Tibial nerve (tissue), 4 donors: ENCODE results near the gene SLC2A4.

Experiments
- EP300 ChIP-seq, 2 donors: sonication (generic); formaldehyde crosslinking; IDR thresholded peaks; one replicate each; pipeline ENCODE4 v1.6.1; 2017; ENCODE audit warnings: antibody characterized with exemption in 2 of 2, mild to moderate bottlenecking in 1 of 2
- POLR2A ChIP-seq, 2 donors: fragments of 450-650 bp; IDR thresholded peaks; one replicate each; pipeline ENCODE4 v1.6.1; 2017; ENCODE audit warnings: antibody characterized with exemption in 2 of 2, mild to moderate bottlenecking in 2 of 2, moderate library complexity in 2 of 2
- TF ChIP-seq, protein P1 (sequence below), 5 experiments: fragments of 200-600 bp in 3 of 5; fragments of 450-650 bp in 2 of 5; sonication (generic) in 3 of 5; IDR thresholded peaks; one replicate each; pipeline ENCODE4 v1.5.1; 2016 to 2019; ENCODE audit warnings: antibody characterized with exemption in 5 of 5, mild to moderate bottlenecking in 3 of 5, moderate library complexity in 2 of 5

DNA sequence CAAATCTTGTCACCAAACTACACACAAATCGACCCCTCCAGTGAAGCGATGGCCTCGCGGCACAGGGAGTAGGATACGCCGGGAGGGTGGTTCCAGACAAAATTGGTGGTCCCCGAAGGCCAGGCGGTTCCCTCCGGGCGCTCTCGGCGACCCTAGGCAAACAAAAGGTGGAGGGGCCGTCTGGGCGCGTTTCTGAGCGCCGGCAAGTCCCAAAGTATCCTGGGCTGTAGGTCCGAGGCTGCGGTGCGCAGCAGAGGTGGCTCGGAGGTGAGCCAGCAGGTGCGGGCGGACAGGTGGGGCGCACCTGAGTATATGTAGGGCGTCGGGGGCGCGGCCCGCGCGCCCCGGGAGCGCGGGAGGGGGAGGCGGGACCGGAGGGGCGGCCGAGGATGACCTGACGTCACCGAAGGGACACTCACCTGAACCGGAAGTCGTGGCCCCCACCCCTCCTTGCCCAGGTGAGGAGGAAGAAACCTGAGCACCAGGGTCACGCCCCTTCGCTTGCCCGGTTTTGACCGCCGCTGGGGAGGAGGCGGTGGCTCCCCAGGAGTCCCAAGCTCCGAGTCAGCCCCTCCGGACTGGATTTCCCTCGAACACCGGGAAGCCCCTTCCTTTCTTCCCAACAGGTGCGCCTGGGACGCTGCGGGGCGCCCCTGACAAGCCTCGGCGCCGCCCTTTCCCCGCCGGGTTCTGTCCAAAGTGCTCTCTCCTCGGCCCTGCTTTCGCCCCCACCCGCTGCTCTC, 19.2 kb upstream of the SLC2A4 start, which contains the start of gene CLDN7:
- TF ChIP-seq, protein P1, sequence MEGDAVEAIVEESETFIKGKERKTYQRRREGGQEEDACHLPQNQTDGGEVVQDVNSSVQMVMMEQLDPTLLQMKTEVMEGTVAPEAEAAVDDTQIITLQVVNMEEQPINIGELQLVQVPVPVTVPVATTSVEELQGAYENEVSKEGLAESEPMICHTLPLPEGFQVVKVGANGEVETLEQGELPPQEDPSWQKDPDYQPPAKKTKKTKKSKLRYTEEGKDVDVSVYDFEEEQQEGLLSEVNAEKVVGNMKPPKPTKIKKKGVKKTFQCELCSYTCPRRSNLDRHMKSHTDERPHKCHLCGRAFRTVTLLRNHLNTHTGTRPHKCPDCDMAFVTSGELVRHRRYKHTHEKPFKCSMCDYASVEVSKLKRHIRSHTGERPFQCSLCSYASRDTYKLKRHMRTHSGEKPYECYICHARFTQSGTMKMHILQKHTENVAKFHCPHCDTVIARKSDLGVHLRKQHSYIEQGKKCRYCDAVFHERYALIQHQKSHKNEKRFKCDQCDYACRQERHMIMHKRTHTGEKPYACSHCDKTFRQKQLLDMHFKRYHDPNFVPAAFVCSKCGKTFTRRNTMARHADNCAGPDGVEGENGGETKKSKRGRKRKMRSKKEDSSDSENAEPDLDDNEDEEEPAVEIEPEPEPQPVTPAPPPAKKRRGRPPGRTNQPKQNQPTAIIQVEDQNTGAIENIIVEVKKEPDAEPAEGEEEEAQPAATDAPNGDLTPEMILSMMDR (IDR thresholded peaks at IDR 0.05): no peak
- TF ChIP-seq EP300 (IDR thresholded peaks at IDR 0.05): no peak
- TF ChIP-seq POLR2A (IDR thresholded peaks at IDR 0.05): no peak
